ENCODE results near the gene CSMD2.

CSMD2 gene

DNA sequence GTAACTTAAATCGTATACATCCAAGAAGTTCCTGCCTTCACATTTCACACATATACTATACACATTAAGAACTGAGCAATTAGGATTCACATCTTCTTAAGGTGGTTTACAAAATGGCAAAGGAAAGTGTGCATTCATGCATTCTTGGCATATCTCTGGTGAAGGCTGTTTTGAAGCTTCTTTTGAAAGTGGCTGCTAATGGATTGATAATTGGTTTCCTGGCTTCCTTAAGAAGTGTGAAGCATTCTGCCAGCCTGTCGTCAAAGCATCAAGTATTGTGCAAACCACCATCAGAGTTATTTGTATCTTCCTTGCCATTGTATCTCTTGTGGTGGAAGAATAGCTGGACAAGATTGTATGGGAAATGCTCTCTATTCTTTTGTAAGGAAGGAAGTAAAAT, 396.2 kb downstream of the CSMD2 start:
- Histone ChIP-seq H3K18ac (ENCODE audit: low read depth in 1 of 2, low read length in 2 of 2) (no peak overlapping the region), H2AFZ (ENCODE audit: low read depth, low read length) (no peak overlapping the region), H3K4me3 (ENCODE audit: insufficient read depth in 1 of 2, low read depth in 1 of 2, low read length in 2 of 2) (no peak overlapping the region), H3K27ac (ENCODE audit: low read length, poor library complexity, severe bottlenecking) (no peak overlapping the region), H3K9me3 (ENCODE audit: control insufficient read depth, low read length) (no peaks in the 10 kb centered on the region), H2BK5ac (ENCODE audit: low read depth, low read length, poor library complexity, severe bottlenecking) (no peak overlapping the region), H3K36me3 (ENCODE audit: control insufficient read depth in 1 of 2, insufficient read depth in 2 of 2, low read depth in 1 of 2, low read length in 2 of 2) (peaks cover 0 to 24% of the 10 kb centered on the region in 2 experiments), H3K9ac (ENCODE audit: low read length) (no peak overlapping the region), H3K14ac (ENCODE audit: low read length in 2 of 2) (no peak overlapping the region), H3K27me3 (ENCODE audit: control insufficient read depth in 1 of 2, insufficient read depth in 1 of 2, low read length in 2 of 2) (no peaks in the 10 kb centered on the region), H3K79me1 (replicated peaks; ENCODE audit: low read length, poor library complexity, severe bottlenecking) (no peaks in the 10 kb centered on the region), H4K8ac (ENCODE audit: low read length) (no peak overlapping the region), H3K23ac (ENCODE audit: low read length in 2 of 2) (no peak overlapping the region), H4K91ac (ENCODE audit: low read length) (no peak overlapping the region), H2AK5ac (ENCODE audit: low read length, severe bottlenecking) (no peak overlapping the region), H3K4ac (ENCODE audit: low read depth in 1 of 2, low read length in 2 of 2) (no peak overlapping the region), H2BK12ac (ENCODE audit: low read length in 2 of 2) (no peak overlapping the region), H2BK15ac (ENCODE audit: low read depth, poor library complexity, severe bottlenecking) (no peak overlapping the region), H3K4me2 (ENCODE audit: low read length, poor library complexity, severe bottlenecking) (no peak overlapping the region), H2BK120ac (ENCODE audit: low read depth, low read length) (no peak overlapping the region), H3K4me1 (ENCODE audit: control insufficient read depth, insufficient read depth, low read depth, low read length) (no peaks in the 10 kb centered on the region)
- DNase-seq, result no peak
- WGBS, result 0% methylated on average over 1 of the region's 2 CpGs

DNA sequence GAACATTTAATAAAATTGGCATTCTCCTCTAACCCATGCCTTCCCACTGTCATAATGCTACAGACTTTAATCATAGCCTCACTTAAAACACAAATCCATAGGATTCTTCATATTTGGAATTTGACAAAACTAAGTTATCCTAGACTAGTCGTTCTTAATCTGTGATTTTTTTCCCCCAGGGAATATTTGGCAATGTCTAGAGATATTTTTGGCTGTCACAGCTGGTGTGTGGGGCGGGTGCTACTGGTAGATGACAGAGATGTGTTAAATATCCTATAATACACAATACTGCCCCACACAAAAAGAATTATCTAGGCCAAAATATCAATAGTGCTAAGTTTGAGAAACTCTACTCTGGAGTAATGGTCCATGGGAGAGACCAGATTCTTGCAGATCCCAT, 396.9 kb downstream of the CSMD2 start:
- H4K91ac ChIP-seq (ENCODE audit: low read length), result no peak overlapping the region
- no peaks in the 10 kb centered on the region for H3K27me3 ChIP-seq (ENCODE audit: control insufficient read depth in 1 of 2, insufficient read depth in 1 of 2, low read length in 2 of 2)
- no peak overlapping the region for H3K4me3 ChIP-seq (ENCODE audit: insufficient read depth in 1 of 2, low read depth in 1 of 2, low read length in 2 of 2)
- H3K9me3 ChIP-seq (ENCODE audit: control insufficient read depth, low read length), result no peaks in the 10 kb centered on the region
- H2BK15ac ChIP-seq (ENCODE audit: low read depth, poor library complexity, severe bottlenecking), result no peak overlapping the region
- H3K14ac ChIP-seq (ENCODE audit: low read length in 2 of 2), result no peak overlapping the region
- H3K36me3 ChIP-seq (ENCODE audit: control insufficient read depth in 1 of 2, insufficient read depth in 2 of 2, low read depth in 1 of 2, low read length in 2 of 2), result peaks cover 0 to 21% of the 10 kb centered on the region in 2 experiments
- no peak overlapping the region for H2AFZ ChIP-seq (ENCODE audit: low read depth, low read length)
- H3K4ac ChIP-seq (ENCODE audit: low read depth in 1 of 2, low read length in 2 of 2), result no peak overlapping the region
- DNase-seq, result no peak
- no peak overlapping the region for H3K18ac ChIP-seq (ENCODE audit: low read depth in 1 of 2, low read length in 2 of 2)
- WGBS, result no CpG with 5 or more reads among the region's 2 CpGs
- H3K23ac ChIP-seq (ENCODE audit: low read length in 2 of 2), result no peak overlapping the region
- H2BK12ac ChIP-seq (ENCODE audit: low read length in 2 of 2), result no peak overlapping the region
- no peak overlapping the region for H4K8ac ChIP-seq (ENCODE audit: low read length)
- H3K79me1 ChIP-seq (replicated peaks; ENCODE audit: low read length, poor library complexity, severe bottlenecking), result no peaks in the 10 kb centered on the region
- no peak overlapping the region for H3K4me2 ChIP-seq (ENCODE audit: low read length, poor library complexity, severe bottlenecking)
- H3K9ac ChIP-seq (ENCODE audit: low read length), result no peak overlapping the region
- no peak overlapping the region for H2BK120ac ChIP-seq (ENCODE audit: low read depth, low read length)
- H3K27ac ChIP-seq (ENCODE audit: low read length, poor library complexity, severe bottlenecking), result no peak overlapping the region
- H3K4me1 ChIP-seq (ENCODE audit: control insufficient read depth, insufficient read depth, low read depth, low read length), result no peaks in the 10 kb centered on the region
- no peak overlapping the region for H2BK5ac ChIP-seq (ENCODE audit: low read depth, low read length, poor library complexity, severe bottlenecking)
- H2AK5ac ChIP-seq (ENCODE audit: low read length, severe bottlenecking), result no peak overlapping the region

DNA sequence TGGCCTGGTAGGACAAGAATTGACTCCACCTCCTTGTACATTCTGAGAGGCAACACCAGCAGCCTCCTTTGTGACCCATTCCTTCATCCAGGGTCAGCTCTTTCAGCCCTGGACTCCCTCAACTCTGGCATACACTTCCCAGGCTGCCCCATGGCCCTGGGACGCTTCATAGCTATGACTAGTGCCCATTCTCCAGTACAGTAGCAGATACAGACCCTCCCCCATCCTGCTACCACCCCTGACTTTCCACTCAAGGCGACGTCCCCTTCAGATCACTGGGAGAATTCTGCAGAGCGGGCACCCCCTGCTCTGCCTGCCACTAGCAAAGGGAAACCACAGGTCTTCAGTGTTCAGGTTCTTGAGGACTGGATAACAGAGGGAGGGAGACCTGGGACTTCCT, 400.9 kb downstream of the CSMD2 start:
- Histone ChIP-seq H3K9me3 (ENCODE audit: control insufficient read depth, low read length) (no peaks in the 10 kb centered on the region), H3K18ac (ENCODE audit: low read depth in 1 of 2, low read length in 2 of 2) (no peak overlapping the region), H3K23ac (ENCODE audit: low read length in 2 of 2) (no peak overlapping the region), H4K91ac (ENCODE audit: low read length) (no peak overlapping the region), H3K27ac (ENCODE audit: low read length, poor library complexity, severe bottlenecking) (no peak overlapping the region), H2BK120ac (ENCODE audit: low read depth, low read length) (no peak overlapping the region), H2BK15ac (ENCODE audit: low read depth, poor library complexity, severe bottlenecking) (no peak overlapping the region), H3K4me2 (ENCODE audit: low read length, poor library complexity, severe bottlenecking) (no peak overlapping the region), H3K4ac (ENCODE audit: low read depth in 1 of 2, low read length in 2 of 2) (no peak overlapping the region), H3K36me3 (ENCODE audit: control insufficient read depth in 1 of 2, insufficient read depth in 2 of 2, low read depth in 1 of 2, low read length in 2 of 2) (no peaks in the 10 kb centered on the region), H3K79me1 (replicated peaks; ENCODE audit: low read length, poor library complexity, severe bottlenecking) (no peaks in the 10 kb centered on the region), H3K14ac (ENCODE audit: low read length in 2 of 2) (no peak overlapping the region), H3K27me3 (ENCODE audit: control insufficient read depth in 1 of 2, insufficient read depth in 1 of 2, low read length in 2 of 2) (no peaks in the 10 kb centered on the region), H3K4me1 (ENCODE audit: control insufficient read depth, insufficient read depth, low read depth, low read length) (no peaks in the 10 kb centered on the region), H3K4me3 (ENCODE audit: insufficient read depth in 1 of 2, low read depth in 1 of 2, low read length in 2 of 2) (no peak overlapping the region), H2AK5ac (ENCODE audit: low read length, severe bottlenecking) (no peak overlapping the region), H2BK12ac (ENCODE audit: low read length in 2 of 2) (no peak overlapping the region), H2BK5ac (ENCODE audit: low read depth, low read length, poor library complexity, severe bottlenecking) (no peak overlapping the region), H3K9ac (ENCODE audit: low read length) (no peak overlapping the region), H4K8ac (ENCODE audit: low read length) (no peak overlapping the region), H2AFZ (ENCODE audit: low read depth, low read length) (no peak overlapping the region)
- DNase-seq, result no peak
- WGBS, result 56% methylated on average over 4 of the region's 4 CpGs

DNA sequence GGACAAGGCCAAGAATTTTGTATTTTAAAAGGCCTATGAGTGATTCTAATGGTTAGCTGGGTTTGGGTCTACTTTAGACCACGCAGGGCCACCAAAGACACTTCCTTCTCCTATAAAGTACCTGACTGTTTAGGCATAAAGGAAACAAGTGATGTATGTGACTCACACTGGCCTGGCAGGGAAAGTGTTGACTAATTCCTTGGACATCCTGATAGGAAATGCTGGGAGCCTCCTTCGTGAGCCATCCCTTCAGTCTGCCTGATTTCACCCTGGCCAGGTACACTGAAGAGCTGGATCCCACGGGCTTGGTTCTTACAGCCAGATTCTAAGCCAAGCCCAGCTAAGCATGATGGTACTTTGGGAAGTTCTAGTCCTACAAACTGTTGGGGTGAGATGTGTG, 401.6 kb downstream of the CSMD2 start:
- Histone ChIP-seq H2BK15ac (ENCODE audit: low read depth, poor library complexity, severe bottlenecking) (no peak overlapping the region), H3K4ac (ENCODE audit: low read depth in 1 of 2, low read length in 2 of 2) (no peak overlapping the region), H3K27me3 (ENCODE audit: control insufficient read depth in 1 of 2, insufficient read depth in 1 of 2, low read length in 2 of 2) (no peaks in the 10 kb centered on the region), H3K14ac (ENCODE audit: low read length in 2 of 2) (no peak overlapping the region), H3K9ac (ENCODE audit: low read length) (no peak overlapping the region), H3K79me1 (replicated peaks; ENCODE audit: low read length, poor library complexity, severe bottlenecking) (no peaks in the 10 kb centered on the region), H3K4me2 (ENCODE audit: low read length, poor library complexity, severe bottlenecking) (no peak overlapping the region), H2BK120ac (ENCODE audit: low read depth, low read length) (no peak overlapping the region), H3K27ac (ENCODE audit: low read length, poor library complexity, severe bottlenecking) (no peak overlapping the region), H4K8ac (ENCODE audit: low read length) (no peak overlapping the region), H3K4me3 (ENCODE audit: insufficient read depth in 1 of 2, low read depth in 1 of 2, low read length in 2 of 2) (no peak overlapping the region), H2AFZ (ENCODE audit: low read depth, low read length) (no peak overlapping the region), H2BK5ac (ENCODE audit: low read depth, low read length, poor library complexity, severe bottlenecking) (no peak overlapping the region), H2BK12ac (ENCODE audit: low read length in 2 of 2) (no peak overlapping the region), H4K91ac (ENCODE audit: low read length) (no peak overlapping the region), H3K23ac (ENCODE audit: low read length in 2 of 2) (no peak overlapping the region), H3K36me3 (ENCODE audit: control insufficient read depth in 1 of 2, insufficient read depth in 2 of 2, low read depth in 1 of 2, low read length in 2 of 2) (no peaks in the 10 kb centered on the region), H3K18ac (ENCODE audit: low read depth in 1 of 2, low read length in 2 of 2) (no peak overlapping the region), H3K9me3 (ENCODE audit: control insufficient read depth, low read length) (no peaks in the 10 kb centered on the region), H3K4me1 (ENCODE audit: control insufficient read depth, insufficient read depth, low read depth, low read length) (no peaks in the 10 kb centered on the region), H2AK5ac (ENCODE audit: low read length, severe bottlenecking) (no peak overlapping the region)
- 50% methylated on average over 3 of the region's 3 CpGs for WGBS
- no peak for DNase-seq
